ENCODE results near the gene TRAIP. TPM values are rescaled to one million over a fixed set of nuclear protein-coding genes. Genes with fewer than 3 reads are reported as not detected.

TRAIP gene
- total RNA-seq, 1 donor from 2014 or later: 0.63 TPM

GRCh38 chr3:49845694-49846093 lies 10.7 kb downstream of the TRAIP start:
- H3K4me3 ChIP-seq: no peak overlapping the region
- no peak overlapping the region for H3K27ac ChIP-seq (replicated peaks)
- H3K9me3 ChIP-seq (replicated peaks): no peaks in the 10 kb centered on the region
- no peak for DNase-seq
- TF ChIP-seq CTCF (IDR thresholded peaks at IDR 0.05; ENCODE audit: borderline replicate concordance): no peak
- peaks cover 20% of the 10 kb centered on the region for H3K4me1 ChIP-seq
- intact Hi-C loops (cut with micrococcal nuclease): no loop called here
- no peaks in the 10 kb centered on the region for H3K36me3 ChIP-seq
- H3K27me3 ChIP-seq (ENCODE audit: low read depth): no peaks in the 10 kb centered on the region

- Histone ChIP-seq H3K4me3 (no peak overlapping the region), H3K4me1 (peaks cover 31% of the 10 kb centered on the region), H3K36me3 (no peaks in the 10 kb centered on the region), H3K27me3 (ENCODE audit: low read depth) (no peaks in the 10 kb centered on the region), H3K9me3 (replicated peaks) (no peaks in the 10 kb centered on the region), H3K27ac (replicated peaks) (no peak overlapping the region)
- DNase-seq: no peak
- TF ChIP-seq CTCF (IDR thresholded peaks at IDR 0.05; ENCODE audit: borderline replicate concordance): no peak
- intact Hi-C loops (cut with micrococcal nuclease): loop anchor here (5.0 kb wide), 1 partner anchor 42 kb away; the partner anchor contains the start of gene INKA1
These were observed 11.7 kb downstream of the TRAIP start for GRCh38 chr3:49844464-49845183.

GRCh38 chr3:49842843-49843517 lies 13.4 kb downstream of the TRAIP start:
- Histone ChIP-seq H3K27ac (replicated peaks) (no peak overlapping the region), H3K4me3 (no peak overlapping the region), H3K27me3 (ENCODE audit: low read depth) (no peaks in the 10 kb centered on the region), H3K9me3 (replicated peaks) (no peaks in the 10 kb centered on the region), H3K36me3 (no peaks in the 10 kb centered on the region), H3K4me1 (peaks cover 43% of the 10 kb centered on the region)
- DNase-seq: no peak
- intact Hi-C loops (cut with micrococcal nuclease): loop anchor here (5.0 kb wide), 1 partner anchor 41 kb away; the partner anchor contains the start of gene INKA1
- no peak for TF ChIP-seq CTCF (IDR thresholded peaks at IDR 0.05; ENCODE audit: borderline replicate concordance)

GRCh38 chr3:49841806-49842205 lies 14.6 kb downstream of the TRAIP start:
- no peaks in the 10 kb centered on the region for H3K9me3 ChIP-seq (replicated peaks)
- no peak for TF ChIP-seq CTCF (IDR thresholded peaks at IDR 0.05; ENCODE audit: borderline replicate concordance)
- no peak for DNase-seq
- H3K27ac ChIP-seq (replicated peaks): no peak overlapping the region
- intact Hi-C loops (cut with micrococcal nuclease): loop anchor here (5.0 kb wide), 1 partner anchor 40 kb away; the partner anchor contains the start of gene INKA1
- H3K4me1 ChIP-seq: peaks cover 43% of the 10 kb centered on the region
- H3K4me3 ChIP-seq: no peak overlapping the region
- no peaks in the 10 kb centered on the region for H3K27me3 ChIP-seq (ENCODE audit: low read depth)
- H3K36me3 ChIP-seq: no peaks in the 10 kb centered on the region

- Histone ChIP-seq H3K4me1 (peaks cover 43% of the 10 kb centered on the region), H3K4me3 (no peak overlapping the region), H3K27ac (replicated peaks) (no peak overlapping the region), H3K9me3 (replicated peaks) (no peaks in the 10 kb centered on the region), H3K27me3 (ENCODE audit: low read depth) (no peaks in the 10 kb centered on the region), H3K36me3 (no peaks in the 10 kb centered on the region)
- intact Hi-C loops (cut with micrococcal nuclease): loop anchor here (5.0 kb wide), 1 partner anchor 39 kb away; the partner anchor contains the start of gene INKA1
- peak; percentile 52 for TF ChIP-seq CTCF (IDR thresholded peaks at IDR 0.05; ENCODE audit: borderline replicate concordance)
- no peak for DNase-seq
These were observed 15.2 kb downstream of the TRAIP start for GRCh38 chr3:49841126-49841696.
